ENCODE results near the gene ZNF787. TPM values are rescaled to one million over a fixed set of nuclear protein-coding genes. Genes with fewer than 3 reads are reported as not detected.

ZNF787 gene
- total RNA-seq, 4 donors from 2014 or later: 24.9 to 53.1 (median 27.4) TPM

DNA sequence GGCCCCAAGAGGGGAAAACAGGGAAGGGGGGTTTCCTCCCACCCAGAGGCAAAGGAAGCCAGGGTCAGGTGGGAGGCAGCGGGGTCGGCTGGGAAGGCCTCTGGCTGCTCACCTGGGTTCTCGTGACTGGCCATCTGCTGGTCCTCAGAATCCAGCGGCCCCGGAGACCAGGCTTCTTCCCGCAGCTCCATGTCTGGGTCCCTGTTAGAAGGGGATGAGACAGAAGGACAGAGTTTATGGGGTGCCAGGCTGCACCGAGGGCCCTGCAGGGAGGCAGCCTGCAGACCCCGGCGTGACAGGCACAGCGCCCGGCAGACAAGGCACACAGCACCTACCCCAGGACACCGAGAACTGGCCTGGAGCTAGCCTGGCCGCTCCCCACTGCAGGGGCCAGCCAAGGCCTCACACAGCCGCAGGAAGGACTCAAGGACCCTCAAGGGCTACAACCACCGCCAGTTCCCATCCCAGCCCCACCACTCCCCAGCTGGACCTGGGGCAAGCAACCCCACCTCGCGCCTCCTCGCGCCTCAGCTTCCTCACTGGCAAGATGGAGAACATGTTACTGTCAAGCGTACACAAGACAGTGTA is 18.0 kb downstream of the ZNF787 start:
- DNase-seq: no peak
- no peaks in the 10 kb centered on the region for H3K27me3 ChIP-seq
- peaks cover 22 to 35% (median 33%) of the 10 kb centered on the region in 4 donors for H3K4me1 ChIP-seq
- intact Hi-C loops (cut with DNase I; ENCODE audit: low total_unique reads): loop anchor here (5.0 kb wide), 1 partner anchor 1306 kb away; no protein-coding TSS in a partner anchor
- H3K36me3 ChIP-seq: peaks cover 0 to 14% (median 5%) of the 10 kb centered on the region in 4 donors
- TF ChIP-seq EP300 (IDR thresholded peaks at IDR 0.05; ENCODE audit: low read depth) (no peak), POLR2A (IDR thresholded peaks at IDR 0.05) (no peak), POLR2AphosphoS5 (IDR thresholded peaks at IDR 0.05) (no peak)
- TF ChIP-seq, protein P1, sequence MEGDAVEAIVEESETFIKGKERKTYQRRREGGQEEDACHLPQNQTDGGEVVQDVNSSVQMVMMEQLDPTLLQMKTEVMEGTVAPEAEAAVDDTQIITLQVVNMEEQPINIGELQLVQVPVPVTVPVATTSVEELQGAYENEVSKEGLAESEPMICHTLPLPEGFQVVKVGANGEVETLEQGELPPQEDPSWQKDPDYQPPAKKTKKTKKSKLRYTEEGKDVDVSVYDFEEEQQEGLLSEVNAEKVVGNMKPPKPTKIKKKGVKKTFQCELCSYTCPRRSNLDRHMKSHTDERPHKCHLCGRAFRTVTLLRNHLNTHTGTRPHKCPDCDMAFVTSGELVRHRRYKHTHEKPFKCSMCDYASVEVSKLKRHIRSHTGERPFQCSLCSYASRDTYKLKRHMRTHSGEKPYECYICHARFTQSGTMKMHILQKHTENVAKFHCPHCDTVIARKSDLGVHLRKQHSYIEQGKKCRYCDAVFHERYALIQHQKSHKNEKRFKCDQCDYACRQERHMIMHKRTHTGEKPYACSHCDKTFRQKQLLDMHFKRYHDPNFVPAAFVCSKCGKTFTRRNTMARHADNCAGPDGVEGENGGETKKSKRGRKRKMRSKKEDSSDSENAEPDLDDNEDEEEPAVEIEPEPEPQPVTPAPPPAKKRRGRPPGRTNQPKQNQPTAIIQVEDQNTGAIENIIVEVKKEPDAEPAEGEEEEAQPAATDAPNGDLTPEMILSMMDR (IDR thresholded peaks at IDR 0.05): no peak
- no peak overlapping the region for H3K4me3 ChIP-seq
- in situ Hi-C loops (cut with MboI; ENCODE audit: low pct_ligation_motif_present in 1 of 4, low pct_unique_long_range_greater_than_20kb in 1 of 4, low sequenced_read_pairs in 3 of 4): no loop called here
- H3K27ac ChIP-seq: no peak overlapping the region
- 89% methylated on average over 20 of the region's 20 CpGs; no CpG with 5 or more reads in 1 of the 2 donors for WGBS, 2 donors (ENCODE audit: low coverage in 1 of 2)
- no peaks in the 10 kb centered on the region for H3K9me3 ChIP-seq

DNA sequence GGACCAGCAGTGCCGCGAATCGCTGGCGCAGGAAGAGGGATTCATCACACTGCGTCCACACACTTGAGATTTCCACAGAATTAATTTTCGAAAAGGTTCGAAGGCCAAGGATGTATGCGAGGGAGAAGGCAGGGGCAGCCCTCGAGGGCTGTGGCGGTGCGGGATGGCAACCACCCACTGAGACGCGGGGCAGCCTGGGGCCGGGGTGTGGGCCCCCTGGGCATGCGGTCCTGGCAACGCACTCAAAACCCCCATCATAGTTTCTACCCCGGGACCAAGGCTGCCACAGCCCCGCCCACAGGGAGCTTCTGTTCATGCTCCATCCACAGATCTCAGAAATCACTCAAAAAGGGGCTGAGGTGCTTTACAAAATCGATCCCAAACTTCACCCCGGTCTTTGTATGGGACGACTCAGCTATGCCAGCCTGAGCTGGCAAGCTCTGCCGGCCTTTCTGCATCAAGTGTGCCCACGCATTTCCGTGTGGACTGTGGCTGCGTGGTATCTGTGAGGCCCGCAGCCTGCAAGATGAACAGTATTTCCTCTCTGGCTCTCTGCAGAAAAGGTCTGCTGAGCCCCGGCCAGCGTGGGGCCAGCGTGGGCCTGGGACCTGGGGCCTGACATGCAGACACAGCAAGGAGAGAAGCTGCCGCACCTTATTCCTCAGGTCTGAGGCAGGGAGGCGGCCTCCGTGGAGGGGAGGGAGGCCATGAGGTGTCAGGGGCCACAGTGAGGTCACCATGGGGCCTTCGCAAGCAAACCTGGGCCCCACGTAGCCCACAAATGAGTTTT is 19.2 kb downstream of the ZNF787 start:
- H3K4me3 ChIP-seq: no peak overlapping the region
- in situ Hi-C loops (cut with MboI; ENCODE audit: low pct_ligation_motif_present in 1 of 4, low pct_unique_long_range_greater_than_20kb in 1 of 4, low sequenced_read_pairs in 3 of 4): no loop called here
- 88 to 100% methylated on average over 3 to 30 of the region's 34 CpGs for whole genome bisulfite sequencing, 2 donors (ENCODE audit: low coverage in 1 of 2)

DNA sequence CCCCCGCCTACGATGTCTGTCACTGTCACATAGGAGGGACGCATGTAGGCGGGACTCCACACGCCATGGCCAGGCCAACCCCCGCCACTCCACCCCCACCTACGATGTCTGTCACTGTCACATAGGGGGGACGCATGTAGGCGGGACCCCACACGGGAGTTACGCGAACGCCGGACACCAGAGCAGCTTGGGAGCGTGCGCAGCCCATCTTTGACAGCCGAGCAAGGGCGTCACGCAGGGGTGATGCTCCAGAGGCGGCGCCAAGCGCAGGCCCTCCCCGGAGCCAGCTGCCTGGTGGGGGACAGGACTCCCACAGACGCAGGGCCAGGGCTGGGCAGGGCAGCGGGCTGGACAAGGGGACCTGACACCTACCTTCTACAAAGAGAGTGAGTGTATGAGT is 20.0 kb downstream of the ZNF787 start:
- H3K36me3 ChIP-seq: peaks cover 0 to 14% (median 5%) of the 10 kb centered on the region in 4 donors
- H3K27me3 ChIP-seq: no peaks in the 10 kb centered on the region
- H3K4me3 ChIP-seq: no peak overlapping the region
- intact Hi-C loops (cut with DNase I; ENCODE audit: low total_unique reads): loop anchor here (5.0 kb wide), 1 partner anchor 1304 kb away; no protein-coding TSS in a partner anchor
- WGBS, 2 donors (ENCODE audit: low coverage in 1 of 2): 88 to 90% methylated on average over 2 to 25 of the region's 25 CpGs
- no peaks in the 10 kb centered on the region for H3K9me3 ChIP-seq
- peaks cover 5 to 17% (median 15%) of the 10 kb centered on the region in 4 donors for H3K4me1 ChIP-seq
- DNase-seq: no peak
- H3K27ac ChIP-seq: no peak overlapping the region
- TF ChIP-seq, protein P1 (IDR thresholded peaks at IDR 0.05): no peak
- TF ChIP-seq POLR2AphosphoS5 (IDR thresholded peaks at IDR 0.05): no peak
- TF ChIP-seq POLR2A (IDR thresholded peaks at IDR 0.05): no peak
- no peak for TF ChIP-seq EP300 (IDR thresholded peaks at IDR 0.05; ENCODE audit: low read depth)
- in situ Hi-C loops (cut with MboI; ENCODE audit: low pct_ligation_motif_present in 1 of 4, low pct_unique_long_range_greater_than_20kb in 1 of 4, low sequenced_read_pairs in 3 of 4): no loop called here

More for the DNA sequence above, 19.2 kb downstream of the ZNF787 start:
- intact Hi-C loops (cut with DNase I; ENCODE audit: low total_unique reads): loop anchor here (5.0 kb wide), 1 partner anchor 1305 kb away; no protein-coding TSS in a partner anchor
- H3K27ac ChIP-seq: no peak overlapping the region
- H3K4me1 ChIP-seq: peaks cover 11 to 25% (median 23%) of the 10 kb centered on the region in 4 donors
- H3K36me3 ChIP-seq: peaks cover 0 to 14% (median 5%) of the 10 kb centered on the region in 4 donors
- no peak for DNase-seq
- no peak for TF ChIP-seq POLR2AphosphoS5 (IDR thresholded peaks at IDR 0.05)
- H3K9me3 ChIP-seq: no peaks in the 10 kb centered on the region
- H3K27me3 ChIP-seq: no peaks in the 10 kb centered on the region

DNA sequence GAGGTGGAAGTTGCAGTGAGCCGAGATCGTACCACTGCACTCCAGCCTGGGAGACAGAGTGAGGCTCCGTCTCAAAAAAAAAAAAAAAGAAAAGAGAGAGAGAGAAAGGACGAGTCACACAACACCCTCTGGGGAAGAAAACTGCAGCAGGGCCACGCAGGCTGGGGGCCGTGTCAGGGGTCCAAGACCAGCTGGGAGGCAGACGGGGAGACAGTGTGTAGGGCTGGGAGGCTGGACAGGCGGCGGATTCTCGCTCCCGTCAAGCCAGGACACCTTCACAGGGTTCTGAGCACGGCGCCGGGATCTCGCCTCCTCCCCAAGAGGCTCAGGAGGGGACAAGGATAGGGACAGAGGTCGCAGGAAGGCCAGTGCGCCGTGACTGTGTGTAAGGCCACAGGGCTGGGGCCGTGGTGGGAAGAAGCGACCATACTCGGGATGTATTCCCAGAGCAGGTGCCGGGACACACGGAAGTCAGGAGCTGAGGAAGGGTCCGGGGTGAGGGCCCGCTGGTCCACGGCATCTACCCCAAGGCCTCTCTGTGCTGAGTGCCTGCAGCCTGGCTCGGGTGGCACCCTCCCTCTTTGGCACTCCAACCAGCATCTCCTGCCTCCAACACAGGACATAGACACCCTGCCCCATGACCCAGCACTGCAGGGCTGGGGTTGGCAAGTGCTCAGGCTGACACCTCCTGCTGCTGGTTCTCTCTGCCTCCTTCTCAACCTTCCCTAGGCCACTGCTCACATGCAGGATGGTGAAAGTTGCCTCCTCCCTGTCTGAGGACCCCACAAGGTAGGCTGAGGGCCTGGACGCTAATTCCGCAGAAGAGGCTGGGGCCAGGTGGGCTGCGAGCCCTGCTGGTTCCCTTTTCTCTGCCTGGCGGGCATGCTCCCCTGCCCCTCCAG is 21.2 kb downstream of the ZNF787 start:
- 97% methylated on average over 31 of the region's 31 CpGs; no CpG with 5 or more reads in 1 of the 2 donors for WGBS, 2 donors (ENCODE audit: low coverage in 1 of 2)
- H3K4me1 ChIP-seq: peaks cover 3 to 5% (median 4%) of the 10 kb centered on the region in 4 donors
- intact Hi-C loops (cut with DNase I; ENCODE audit: low total_unique reads) (loop anchor here (5.0 kb wide), 1 partner anchor 1303 kb away; no protein-coding TSS in a partner anchor), in situ Hi-C loops (cut with MboI; ENCODE audit: low pct_ligation_motif_present in 1 of 4, low pct_unique_long_range_greater_than_20kb in 1 of 4, low sequenced_read_pairs in 3 of 4) (loop anchor here in 1 of 4 donors (25.0 kb wide), 1 partner anchor 212 kb away; the partner anchor contains the start of gene ZSCAN5A)
- no peak overlapping the region for H3K27ac ChIP-seq
- no peak for TF ChIP-seq EP300 (IDR thresholded peaks at IDR 0.05; ENCODE audit: low read depth)
- TF ChIP-seq, protein P1 (IDR thresholded peaks at IDR 0.05): no peak
- TF ChIP-seq POLR2AphosphoS5 (IDR thresholded peaks at IDR 0.05): no peak
- TF ChIP-seq POLR2A (IDR thresholded peaks at IDR 0.05): no peak
- H3K36me3 ChIP-seq: peaks cover 0 to 14% (median 5%) of the 10 kb centered on the region in 4 donors
- no peak overlapping the region for H3K4me3 ChIP-seq
- DNase-seq: no peak
- H3K27me3 ChIP-seq: no peaks in the 10 kb centered on the region
- H3K9me3 ChIP-seq: no peaks in the 10 kb centered on the region
